Uterus (tissue), 4 donors: Measurements from ENCODE around the gene CELSR1. TPM values are rescaled to one million over a fixed set of nuclear protein-coding genes. Genes with fewer than 3 reads are reported as not detected.

Experiments
- DNase-seq, 2 donors: peaks; one replicate each; pipeline ENCODE4 v3.0.0-alpha.2; 2019 to 2020
- H3K27ac ChIP-seq, 2 donors: fragments of 200-600 bp; sonication (generic); 1 replicate in 1 of 2; 2 replicates in 1 of 2; pipeline ENCODE4 v1.5.1; 2016 to 2018
- H3K27me3 ChIP-seq, 2 donors: fragments of 200-600 bp; sonication (generic); one replicate each; pipeline ENCODE4 v1.5.1; 2018 to 2019; ENCODE audit warnings: control low read depth in 1 of 2
- H3K36me3 ChIP-seq, 2 donors: fragments of 200-600 bp; sonication (generic); one replicate each; pipeline ENCODE4 v1.5.1; 2019; ENCODE audit warnings: control low read depth in 1 of 2
- H3K4me1 ChIP-seq, 2 donors: fragments of 200-600 bp; sonication (generic); one replicate each; pipeline ENCODE4 v1.5.1; 2018 to 2019; ENCODE audit warnings: control low read depth in 1 of 2
- H3K4me3 ChIP-seq, 2 donors: fragments of 200-600 bp; sonication (generic); 1 replicate in 1 of 2; 2 replicates in 1 of 2; pipeline ENCODE4 v1.5.1; 2018 to 2019; ENCODE audit warnings: mild to moderate bottlenecking in 1 of 2
- H3K9me3 ChIP-seq, 2 donors: fragments of 200-600 bp; sonication (generic); one replicate each; pipeline ENCODE4 v1.5.1; 2019; ENCODE audit warnings: control low read depth in 1 of 2
- POLR2A ChIP-seq, 2 donors: fragments of 450-650 bp; IDR thresholded peaks; one replicate each; pipeline ENCODE4 v1.6.1; 2016; ENCODE audit warnings: antibody characterized with exemption in 2 of 2, mild to moderate bottlenecking in 1 of 2, moderate library complexity in 1 of 2
- intact Hi-C: fragments of 100-400 bp; cut with DNase I; formaldehyde crosslinking; loops from one replicate; pipeline ENCODE4 v1.15.1; 2023; ENCODE audit warnings: low total_unique reads
- total RNA-seq, 4 donors: library from RNA; depleted of rRNA in 3 of 4; stranded (reverse); fragments of >200 nt in 3 of 4; gene quantifications; one replicate each; pipeline versions ENCODE4 v1.1.0 to v1.2.4, GENCODE V29; 2014 to 2023
- TF ChIP-seq, protein P1 (sequence below), 4 experiments: fragments of 200-600 bp in 2 of 4; fragments of 450-650 bp in 2 of 4; sonication (generic) in 2 of 4; IDR thresholded peaks; one replicate each; pipeline ENCODE4 v1.5.1; 2016 to 2019; ENCODE audit warnings: antibody characterized with exemption in 4 of 4, mild to moderate bottlenecking in 2 of 4, moderate library complexity in 1 of 4
- donor health status: DM: yes; HTN: yes; CAD: no.

CELSR1 gene
- total RNA-seq, 4 donors from 2014 or later, result 1.5 to 15.8 (median 8.4) TPM

GRCh38 chr22:46327691-46328465, 209.5 kb downstream of the CELSR1 start:
- H3K4me1 ChIP-seq, result no peaks in the 10 kb centered on the region
- intact Hi-C loops, result loop anchor here (10.0 kb wide), 1 partner anchor 333 kb away; no protein-coding TSS in a partner anchor
- no peak for TF ChIP-seq POLR2A (IDR thresholded peaks at IDR 0.05)
- H3K4me3 ChIP-seq, result no peak overlapping the region
- no peaks in the 10 kb centered on the region for H3K36me3 ChIP-seq
- H3K27ac ChIP-seq, result no peak overlapping the region
- no peaks in the 10 kb centered on the region for H3K27me3 ChIP-seq
- H3K9me3 ChIP-seq, result no peaks in the 10 kb centered on the region
- no peak for DNase-seq

- no peaks in the 10 kb centered on the region for H3K27me3 ChIP-seq
- intact Hi-C loops, result loop anchor here (10.0 kb wide), 1 partner anchor 331 kb away; no protein-coding TSS in a partner anchor
- DNase-seq, result no peak
Measured at GRCh38 chr22:46326066-46326680, 211.2 kb downstream of the CELSR1 start.

DNA sequence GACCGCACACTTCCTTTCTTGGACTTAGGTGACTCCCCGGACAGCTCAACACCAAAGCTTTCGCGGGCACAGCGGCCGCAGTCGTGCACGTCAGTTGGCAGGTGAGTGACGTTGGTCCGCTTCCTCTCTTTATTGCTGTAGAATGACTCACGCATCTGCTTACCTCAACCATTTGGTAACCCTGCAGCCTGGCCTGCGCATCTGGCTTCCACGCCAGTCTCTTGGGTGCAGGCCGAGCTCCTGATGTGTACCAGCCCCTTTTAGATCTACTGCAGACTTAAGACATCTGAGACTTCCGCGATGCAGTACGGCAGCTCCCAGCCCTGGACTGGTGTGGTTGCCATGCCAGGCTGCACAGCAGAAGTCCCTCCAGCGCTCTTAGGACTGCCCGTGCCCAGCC, 214.3 kb downstream of the CELSR1 start:
- H3K9me3 ChIP-seq, result no peaks in the 10 kb centered on the region
- intact Hi-C loops, result loop anchor here (10.0 kb wide), 1 partner anchor 328 kb away; no protein-coding TSS in a partner anchor
- H3K27ac ChIP-seq, result no peak overlapping the region
- H3K4me1 ChIP-seq, result no peaks in the 10 kb centered on the region
- TF ChIP-seq, protein P1, sequence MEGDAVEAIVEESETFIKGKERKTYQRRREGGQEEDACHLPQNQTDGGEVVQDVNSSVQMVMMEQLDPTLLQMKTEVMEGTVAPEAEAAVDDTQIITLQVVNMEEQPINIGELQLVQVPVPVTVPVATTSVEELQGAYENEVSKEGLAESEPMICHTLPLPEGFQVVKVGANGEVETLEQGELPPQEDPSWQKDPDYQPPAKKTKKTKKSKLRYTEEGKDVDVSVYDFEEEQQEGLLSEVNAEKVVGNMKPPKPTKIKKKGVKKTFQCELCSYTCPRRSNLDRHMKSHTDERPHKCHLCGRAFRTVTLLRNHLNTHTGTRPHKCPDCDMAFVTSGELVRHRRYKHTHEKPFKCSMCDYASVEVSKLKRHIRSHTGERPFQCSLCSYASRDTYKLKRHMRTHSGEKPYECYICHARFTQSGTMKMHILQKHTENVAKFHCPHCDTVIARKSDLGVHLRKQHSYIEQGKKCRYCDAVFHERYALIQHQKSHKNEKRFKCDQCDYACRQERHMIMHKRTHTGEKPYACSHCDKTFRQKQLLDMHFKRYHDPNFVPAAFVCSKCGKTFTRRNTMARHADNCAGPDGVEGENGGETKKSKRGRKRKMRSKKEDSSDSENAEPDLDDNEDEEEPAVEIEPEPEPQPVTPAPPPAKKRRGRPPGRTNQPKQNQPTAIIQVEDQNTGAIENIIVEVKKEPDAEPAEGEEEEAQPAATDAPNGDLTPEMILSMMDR (IDR thresholded peaks at IDR 0.05), result no peak
- no peak for TF ChIP-seq POLR2A (IDR thresholded peaks at IDR 0.05)
- no peaks in the 10 kb centered on the region for H3K36me3 ChIP-seq
- no peak for DNase-seq
- H3K4me3 ChIP-seq, result no peak overlapping the region
- no peaks in the 10 kb centered on the region for H3K27me3 ChIP-seq

More at GRCh38 chr22:46326066-46326680, 211.2 kb downstream of the CELSR1 start:
- Histone ChIP-seq H3K9me3 (no peaks in the 10 kb centered on the region), H3K4me1 (no peaks in the 10 kb centered on the region), H3K4me3 (no peak overlapping the region), H3K27ac (no peak overlapping the region), H3K36me3 (no peaks in the 10 kb centered on the region)
- TF ChIP-seq, protein P1 (IDR thresholded peaks at IDR 0.05), result no peak
- TF ChIP-seq POLR2A (IDR thresholded peaks at IDR 0.05), result no peak

DNA sequence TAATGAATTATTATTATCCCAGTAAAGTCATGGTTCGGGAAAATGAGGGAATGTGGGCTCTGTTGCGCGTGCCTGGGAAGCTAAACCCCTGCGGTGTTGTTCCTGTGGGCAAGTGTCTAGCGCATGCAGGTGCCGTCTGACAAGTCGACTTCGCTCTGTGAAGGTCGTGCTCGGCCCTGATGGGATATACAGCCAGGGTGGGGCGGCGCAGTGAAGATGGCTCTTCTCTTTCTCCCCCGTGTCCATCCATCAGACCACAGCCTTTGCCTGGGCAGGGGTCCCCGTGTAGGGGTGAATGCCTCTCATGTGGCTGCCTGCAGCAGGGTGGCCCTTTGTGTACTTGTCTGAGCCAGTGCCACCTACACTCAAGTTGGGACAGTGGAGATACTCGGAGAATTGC, 214.7 kb downstream of the CELSR1 start:
- no peaks in the 10 kb centered on the region for H3K36me3 ChIP-seq
- no peak for TF ChIP-seq POLR2A (IDR thresholded peaks at IDR 0.05)
- TF ChIP-seq, protein P1 (IDR thresholded peaks at IDR 0.05), result no peak
- DNase-seq, result no peak
- no peak overlapping the region for H3K27ac ChIP-seq
- no peaks in the 10 kb centered on the region for H3K9me3 ChIP-seq
- no peak overlapping the region for H3K4me3 ChIP-seq
- intact Hi-C loops, result loop anchor here (10.0 kb wide), 1 partner anchor 328 kb away; no protein-coding TSS in a partner anchor
- no peaks in the 10 kb centered on the region for H3K27me3 ChIP-seq
- no peaks in the 10 kb centered on the region for H3K4me1 ChIP-seq

- H3K4me3 ChIP-seq, result no peak overlapping the region
- no peaks in the 10 kb centered on the region for H3K27me3 ChIP-seq
- H3K36me3 ChIP-seq, result no peaks in the 10 kb centered on the region
- no peaks in the 10 kb centered on the region for H3K9me3 ChIP-seq
- H3K4me1 ChIP-seq, result no peaks in the 10 kb centered on the region
- H3K27ac ChIP-seq, result no peak overlapping the region
- TF ChIP-seq POLR2A (IDR thresholded peaks at IDR 0.05), result no peak
- TF ChIP-seq, protein P1 (IDR thresholded peaks at IDR 0.05), result no peak
- no peak for DNase-seq
- intact Hi-C loops, result loop anchor here (10.0 kb wide), 1 partner anchor 326 kb away; no protein-coding TSS in a partner anchor
Measured at GRCh38 chr22:46320716-46321386, 216.6 kb downstream of the CELSR1 start.
